GM10847 (cell line): ENCODE results near the gene FBXO40.

Experiments
- POLR2A ChIP-seq: IDR thresholded peaks from 2 replicates; pipeline ENCODE4 v1.6.1; 2011; ENCODE audit not compliant: insufficient read length; ENCODE audit errors: extremely low read depth

The FBXO40 gene, protein sequence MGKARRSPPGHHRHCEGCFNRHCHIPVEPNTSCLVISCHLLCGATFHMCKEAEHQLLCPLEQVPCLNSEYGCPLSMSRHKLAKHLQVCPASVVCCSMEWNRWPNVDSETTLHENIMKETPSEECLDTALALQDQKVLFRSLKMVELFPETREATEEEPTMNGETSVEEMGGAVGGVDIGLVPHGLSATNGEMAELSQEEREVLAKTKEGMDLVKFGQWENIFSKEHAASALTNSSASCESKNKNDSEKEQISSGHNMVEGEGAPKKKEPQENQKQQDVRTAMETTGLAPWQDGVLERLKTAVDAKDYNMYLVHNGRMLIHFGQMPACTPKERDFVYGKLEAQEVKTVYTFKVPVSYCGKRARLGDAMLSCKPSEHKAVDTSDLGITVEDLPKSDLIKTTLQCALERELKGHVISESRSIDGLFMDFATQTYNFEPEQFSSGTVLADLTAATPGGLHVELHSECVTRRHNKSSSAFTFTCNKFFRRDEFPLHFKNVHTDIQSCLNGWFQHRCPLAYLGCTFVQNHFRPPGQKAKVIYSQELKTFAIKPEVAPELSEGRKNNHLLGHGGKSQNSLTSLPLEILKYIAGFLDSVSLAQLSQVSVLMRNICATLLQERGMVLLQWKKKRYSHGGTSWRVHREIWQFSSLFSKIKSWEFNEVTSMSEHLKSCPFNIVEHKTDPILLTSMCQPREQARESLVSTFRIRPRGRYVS

DNA sequence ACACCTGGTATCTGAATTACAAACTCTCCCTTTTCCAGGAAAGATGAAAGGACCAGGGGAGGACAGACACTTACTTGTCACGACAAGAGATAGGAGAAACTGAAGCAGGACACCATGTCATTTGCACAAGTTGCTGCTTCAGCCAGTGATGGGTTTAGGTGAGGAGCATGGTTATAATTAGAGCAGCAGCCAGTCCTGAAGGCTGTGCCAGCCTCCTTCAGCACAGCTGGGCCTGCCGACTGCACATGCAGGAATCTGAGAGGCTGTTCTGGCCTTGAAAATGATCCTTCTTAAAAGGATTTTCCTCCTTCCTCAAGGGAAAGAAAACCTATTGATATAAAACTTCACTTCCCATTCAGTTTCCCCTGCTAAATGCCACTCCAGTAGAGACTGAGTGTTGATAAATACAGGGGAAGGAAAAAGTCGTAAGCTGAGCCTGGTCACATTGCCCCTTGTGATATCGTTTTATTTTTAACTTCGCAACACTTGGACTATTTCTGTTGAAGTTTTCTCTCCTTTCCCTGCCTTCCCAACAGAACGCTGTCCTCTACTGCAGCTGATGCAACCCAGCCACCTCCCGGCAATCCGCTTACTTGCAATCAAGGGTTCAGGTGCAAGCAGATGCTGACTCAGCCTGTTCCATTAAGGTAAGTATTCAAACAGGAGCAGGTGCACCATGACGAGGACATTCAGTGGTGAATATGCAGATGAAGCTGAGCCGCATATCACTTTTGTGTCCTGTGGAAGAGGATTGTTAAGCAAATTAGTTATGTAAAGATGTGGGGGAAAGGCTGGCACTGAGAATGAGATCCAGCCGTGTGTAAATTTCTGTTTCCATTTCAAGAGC, at the start of gene FBXO40:
Gene FBXO40, plus strand, starts transcription at position 524 of the 847 bp plus-strand sequence. CDS start 27,197 bp downstream, outside the sequence.
- no peak for TF ChIP-seq POLR2A

GRCh38 chr3:121545049-121545573, 48.1 kb upstream of the FBXO40 start:
- TF ChIP-seq POLR2A, result no peak

DNA sequence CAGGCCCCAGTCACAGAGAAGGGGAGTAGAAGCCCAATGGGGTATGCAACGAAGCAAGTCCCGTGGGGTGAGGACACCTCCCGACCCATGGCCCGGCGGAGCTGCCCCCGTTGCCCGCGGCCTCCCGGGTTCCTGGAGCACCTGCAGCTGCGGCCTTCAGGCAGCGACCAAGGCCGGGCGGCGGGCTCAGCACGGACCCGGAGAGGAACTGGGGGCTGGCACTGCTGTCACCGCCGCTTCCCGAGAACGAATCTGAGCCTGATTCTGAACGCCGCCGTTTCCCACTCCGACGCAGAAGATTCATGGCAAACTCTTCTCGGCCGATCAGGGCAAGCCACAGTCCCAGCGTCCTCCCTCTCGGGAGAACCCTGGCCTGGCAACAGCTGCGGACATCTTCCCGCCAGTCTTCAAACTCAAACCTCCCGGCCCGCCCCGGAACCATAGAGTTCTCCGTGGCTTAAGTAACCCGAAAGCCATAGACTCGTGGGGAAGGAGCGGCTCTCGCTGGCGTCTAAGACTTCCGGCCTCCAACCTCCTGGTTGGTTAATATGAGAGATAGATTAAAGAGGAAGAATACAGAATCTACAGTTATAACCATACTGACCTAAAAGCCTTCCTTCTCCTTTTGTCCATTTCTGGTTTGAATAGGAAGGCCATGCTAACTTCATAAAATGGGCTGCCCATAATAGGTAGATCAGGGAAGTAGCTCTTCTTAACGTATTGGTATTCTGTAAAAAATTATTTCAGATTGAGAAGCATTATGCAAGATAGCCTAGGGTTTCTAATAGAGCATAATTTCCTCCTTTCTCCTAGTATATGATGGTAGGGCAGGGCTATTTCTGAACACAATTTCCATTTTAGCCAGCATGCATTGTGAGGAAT, 47.4 kb upstream of the FBXO40 start, which contains the start of gene POLQ:
Gene POLQ, minus strand, starts transcription at position 415 of the 882 bp plus-strand sequence. Its CDS starts 111 bp downstream, at position 304.
- peak; percentile 49 for TF ChIP-seq POLR2A

GRCh38 chr3:121552379-121552778, 40.8 kb upstream of the FBXO40 start:
- no peak for TF ChIP-seq POLR2A

GRCh38 chr3:121552797-121553196, 40.4 kb upstream of the FBXO40 start:
- no peak for TF ChIP-seq POLR2A

- no peak for TF ChIP-seq POLR2A
Measured at GRCh38 chr3:121557426-121557934, 35.7 kb upstream of the FBXO40 start.

DNA sequence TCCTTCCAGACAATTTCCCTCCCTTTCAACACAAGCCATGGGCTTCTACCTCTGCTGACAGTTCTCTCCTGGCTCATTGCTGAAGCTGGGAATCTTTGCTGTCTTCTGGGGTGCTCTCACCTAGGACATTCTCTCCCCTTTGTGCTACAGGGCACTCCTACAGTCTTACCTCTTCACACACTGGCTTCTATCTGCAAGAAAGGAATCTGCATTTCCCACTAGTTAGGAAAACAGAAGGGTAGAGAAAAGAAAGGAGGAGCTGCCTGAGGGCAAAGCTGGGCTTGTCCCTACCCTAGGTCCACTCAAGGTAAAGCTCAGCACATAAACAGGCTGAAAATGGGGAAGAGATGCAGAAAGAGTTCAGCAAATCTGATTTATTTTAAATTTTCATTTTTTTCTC, 31.0 kb upstream of the FBXO40 start:
- TF ChIP-seq POLR2A, result no peak

GRCh38 chr3:121566773-121567172, 26.4 kb upstream of the FBXO40 start:
- TF ChIP-seq POLR2A, result no peak

- TF ChIP-seq POLR2A, result no peak
Measured at GRCh38 chr3:121567649-121568048, 25.5 kb upstream of the FBXO40 start, which contains the start of gene ARGFX. ARGFX (plus strand) TSS chr3:121567949; CDS start chr3:121570714, 2,765 bp downstream.

GRCh38 chr3:121574449-121574848, 18.7 kb upstream of the FBXO40 start:
- no peak for TF ChIP-seq POLR2A

DNA sequence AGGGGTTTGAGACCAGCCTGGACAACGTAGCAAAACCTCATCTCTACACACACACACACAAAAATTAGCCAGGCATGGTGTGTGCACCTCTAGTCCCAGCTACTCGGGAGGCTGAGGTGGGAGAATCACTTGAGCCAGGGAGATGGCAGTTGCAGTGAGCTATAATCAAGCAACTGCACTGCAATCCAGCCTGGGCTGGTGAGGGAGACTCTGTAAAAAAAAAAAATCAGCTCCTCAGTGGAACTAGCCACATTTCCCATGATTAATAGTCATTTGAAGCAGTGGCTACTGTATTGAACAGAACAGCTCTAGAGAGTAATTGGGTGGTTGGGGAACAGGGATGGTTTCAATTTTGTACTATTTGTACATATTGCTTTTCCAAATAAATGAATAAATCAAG, 11.5 kb upstream of the FBXO40 start:
- TF ChIP-seq POLR2A, result no peak

DNA sequence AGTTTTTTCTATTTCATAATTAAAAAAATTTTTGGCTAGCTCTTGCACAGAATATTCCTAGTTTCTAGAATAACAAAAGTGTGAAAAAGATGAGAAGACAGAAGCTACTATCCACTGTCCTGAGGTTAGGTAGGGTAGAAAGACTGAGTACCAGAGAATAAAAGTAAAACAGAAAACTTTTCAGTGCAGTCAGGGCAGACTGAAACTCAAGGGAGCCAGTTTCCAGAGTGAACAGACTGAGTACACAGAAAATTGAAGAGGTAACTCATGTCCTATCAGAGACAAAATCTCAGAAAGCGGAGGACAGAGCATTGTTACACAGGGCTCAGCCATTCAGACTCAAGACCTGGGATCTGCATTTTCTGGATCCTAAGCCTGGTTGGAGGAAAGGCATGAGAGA, 8.8 kb upstream of the FBXO40 start:
- no peak for TF ChIP-seq POLR2A

DNA sequence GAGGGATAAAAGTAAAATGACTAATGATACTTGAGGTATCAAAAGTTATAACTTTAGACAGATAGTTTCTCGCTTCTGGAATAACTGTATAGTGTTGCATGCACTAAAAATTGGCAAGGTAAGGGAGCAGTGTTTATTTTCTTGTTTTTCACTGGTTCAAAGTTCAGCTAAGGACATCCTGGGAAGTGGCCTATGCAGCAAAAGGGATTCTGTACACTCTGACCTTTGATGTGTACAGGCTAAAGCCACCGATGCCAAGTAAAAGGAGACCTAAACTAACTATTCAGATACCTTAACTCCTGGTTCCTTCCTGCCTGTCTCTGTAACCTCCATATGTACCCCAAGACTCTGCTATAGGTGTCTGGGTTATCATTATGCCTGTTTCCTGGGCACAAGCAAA, 1.7 kb downstream of the FBXO40 start:
- TF ChIP-seq POLR2A, result no peak
